IPS DF 19.7 (cell line): Measurements from ENCODE around the gene TRPV6.

Source experiments
- DNase-seq: peaks from one replicate; pipeline ENCODE4 v3.0.0-alpha.2; 2013; ENCODE audit warnings: low read depth, low spot score

Gene TRPV6

GRCh38 chr7:142883571-142884285 is 1.8 kb downstream of the TRPV6 start:
- DNase-seq, result no peak

GRCh38 chr7:142883145-142883544 is 2.4 kb downstream of the TRPV6 start:
- DNase-seq, result no peak

- DNase-seq, result no peak
These were observed 3.2 kb downstream of the TRPV6 start for GRCh38 chr7:142882338-142882678.

GRCh38 chr7:142881586-142882337 is 3.8 kb downstream of the TRPV6 start:
- no peak for DNase-seq

GRCh38 chr7:142880876-142881505 is 4.6 kb downstream of the TRPV6 start:
- DNase-seq, result no peak

GRCh38 chr7:142879060-142879459 is 6.5 kb downstream of the TRPV6 start:
- DNase-seq, result no peak

GRCh38 chr7:142878315-142878714 is 7.2 kb downstream of the TRPV6 start:
- DNase-seq, result no peak

- no peak for DNase-seq
These were observed 8.3 kb downstream of the TRPV6 start for GRCh38 chr7:142876991-142877910.

GRCh38 chr7:142876236-142876960 is 9.1 kb downstream of the TRPV6 start:
- DNase-seq, result no peak

- DNase-seq, result no peak
These were observed 10.1 kb downstream of the TRPV6 start for GRCh38 chr7:142875456-142875855.

- DNase-seq, result no peak
These were observed 10.7 kb downstream of the TRPV6 start for GRCh38 chr7:142874837-142875236.

GRCh38 chr7:142874409-142874808 is 11.1 kb downstream of the TRPV6 start:
- DNase-seq, result no peak

GRCh38 chr7:142873871-142874270 is 11.7 kb downstream of the TRPV6 start:
- DNase-seq, result no peak

GRCh38 chr7:142873281-142873784 is 12.2 kb downstream of the TRPV6 start:
- DNase-seq, result no peak

GRCh38 chr7:142872106-142872675 is 13.4 kb downstream of the TRPV6 start:
- no peak for DNase-seq

GRCh38 chr7:142871260-142872105 is 14.1 kb downstream of the TRPV6 start:
- no peak for DNase-seq

GRCh38 chr7:142870566-142871259 is 14.8 kb downstream of the TRPV6 start:
- no peak for DNase-seq

GRCh38 chr7:142870147-142870559 is 15.4 kb downstream of the TRPV6 start:
- no peak for DNase-seq

- no peak for DNase-seq
These were observed 16.1 kb downstream of the TRPV6 start for GRCh38 chr7:142869434-142869833.
